Neutrophil (primary cell): ENCODE results near the gene ARHGAP23.

Source experiments
- H3K27ac ChIP-seq: fragments of 200-600 bp; sonication (generic); 2 replicates; pipeline ENCODE4 v1.5.1; 2016; ENCODE audit warnings: mild to moderate bottlenecking, moderate library complexity
- H3K27me3 ChIP-seq: fragments of 200-600 bp; sonication (generic); 2 replicates; pipeline ENCODE4 v1.6.0; 2016; ENCODE audit warnings: mild to moderate bottlenecking
- H3K36me3 ChIP-seq: fragments of 200-600 bp; sonication (generic); 2 replicates; pipeline ENCODE4 v1.5.1; 2017
- H3K4me1 ChIP-seq, 2 experiments: fragments of 200-600 bp in 1 of 2; sonication (generic) in 1 of 2; 1 replicate in 1 of 2; 2 replicates in 1 of 2; pipeline versions ENCODE4 v1.5.1 to v1.6.1; 2013 to 2016; ENCODE audit warnings: low read depth in 1 of 2, low read length in 1 of 2, mild to moderate bottlenecking in 1 of 2, moderate library complexity in 1 of 2; ENCODE audit not compliant: control insufficient read depth in 1 of 2, insufficient read depth in 1 of 2
- H3K4me3 ChIP-seq, 2 experiments: fragments of 200-600 bp in 1 of 2; sonication (generic) in 1 of 2; 1 replicate in 1 of 2; 2 replicates in 1 of 2; pipeline ENCODE4 v1.5.1; 2013 to 2016; ENCODE audit warnings: low read depth in 1 of 2, low read length in 1 of 2, mild to moderate bottlenecking in 1 of 2, moderate library complexity in 1 of 2
- H3K9me3 ChIP-seq: fragments of 200-600 bp; sonication (generic); 2 replicates; pipeline ENCODE4 v1.5.1; 2016
- TF ChIP-seq, protein P1 (sequence below): fragments of 200-600 bp; sonication (generic); IDR thresholded peaks from 2 replicates; pipeline ENCODE4 v1.5.1; 2016; ENCODE audit warnings: antibody characterized with exemption

The ARHGAP23 gene

DNA sequence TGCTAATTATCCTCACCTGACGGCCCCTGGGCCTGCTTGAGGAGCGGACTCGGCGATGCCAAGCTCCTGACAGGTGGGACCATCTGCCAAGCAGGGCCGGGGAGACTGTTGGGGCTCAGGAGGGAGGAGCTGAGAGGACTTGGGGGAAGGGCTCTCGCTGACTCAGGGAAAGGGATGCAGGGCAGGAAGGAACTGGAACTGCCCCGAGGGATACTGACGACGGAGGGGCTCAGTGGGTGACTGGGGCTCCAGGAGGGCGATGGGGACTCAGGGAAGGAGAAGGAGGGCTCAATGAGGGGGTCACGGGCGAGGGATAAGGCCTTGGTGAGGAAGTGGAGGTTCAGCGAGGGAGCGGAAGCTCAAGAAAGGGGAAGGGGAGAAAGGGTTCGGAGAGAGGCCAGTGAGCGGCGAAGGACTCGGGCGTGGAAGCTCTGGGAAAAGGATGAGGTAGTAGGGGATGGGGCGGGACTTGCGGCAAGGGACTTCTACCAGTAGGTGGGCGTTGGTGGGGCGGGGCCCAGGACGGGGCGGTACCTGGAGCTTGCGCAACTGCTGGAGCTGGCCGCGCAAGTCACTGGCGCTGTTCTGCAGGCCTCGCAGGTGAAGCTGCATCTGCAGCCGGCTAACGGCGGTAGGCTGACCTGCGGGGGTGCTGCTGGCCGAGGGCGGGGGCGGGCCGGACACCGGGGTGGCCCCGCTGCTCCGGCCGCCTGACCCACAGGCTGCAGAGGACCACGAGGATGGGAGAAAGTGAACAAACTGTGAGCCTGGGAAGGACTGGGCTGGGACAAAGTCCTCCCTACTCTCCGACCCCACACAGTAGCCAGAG, 131.0 kb downstream of the ARHGAP23 start:
- H3K27me3 ChIP-seq, result peaks cover 85% of the 10 kb centered on the region
- H3K9me3 ChIP-seq, result no peaks in the 10 kb centered on the region
- H3K27ac ChIP-seq, result peak overlapping the region; percentile 58
- peak overlapping the region; percentile 41 to 67 for H3K4me3 ChIP-seq
- peaks cover 29 to 39% of the 10 kb centered on the region in 2 experiments for H3K4me1 ChIP-seq
- H3K36me3 ChIP-seq, result no peaks in the 10 kb centered on the region
- TF ChIP-seq, protein P1, sequence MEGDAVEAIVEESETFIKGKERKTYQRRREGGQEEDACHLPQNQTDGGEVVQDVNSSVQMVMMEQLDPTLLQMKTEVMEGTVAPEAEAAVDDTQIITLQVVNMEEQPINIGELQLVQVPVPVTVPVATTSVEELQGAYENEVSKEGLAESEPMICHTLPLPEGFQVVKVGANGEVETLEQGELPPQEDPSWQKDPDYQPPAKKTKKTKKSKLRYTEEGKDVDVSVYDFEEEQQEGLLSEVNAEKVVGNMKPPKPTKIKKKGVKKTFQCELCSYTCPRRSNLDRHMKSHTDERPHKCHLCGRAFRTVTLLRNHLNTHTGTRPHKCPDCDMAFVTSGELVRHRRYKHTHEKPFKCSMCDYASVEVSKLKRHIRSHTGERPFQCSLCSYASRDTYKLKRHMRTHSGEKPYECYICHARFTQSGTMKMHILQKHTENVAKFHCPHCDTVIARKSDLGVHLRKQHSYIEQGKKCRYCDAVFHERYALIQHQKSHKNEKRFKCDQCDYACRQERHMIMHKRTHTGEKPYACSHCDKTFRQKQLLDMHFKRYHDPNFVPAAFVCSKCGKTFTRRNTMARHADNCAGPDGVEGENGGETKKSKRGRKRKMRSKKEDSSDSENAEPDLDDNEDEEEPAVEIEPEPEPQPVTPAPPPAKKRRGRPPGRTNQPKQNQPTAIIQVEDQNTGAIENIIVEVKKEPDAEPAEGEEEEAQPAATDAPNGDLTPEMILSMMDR, result no peak

DNA sequence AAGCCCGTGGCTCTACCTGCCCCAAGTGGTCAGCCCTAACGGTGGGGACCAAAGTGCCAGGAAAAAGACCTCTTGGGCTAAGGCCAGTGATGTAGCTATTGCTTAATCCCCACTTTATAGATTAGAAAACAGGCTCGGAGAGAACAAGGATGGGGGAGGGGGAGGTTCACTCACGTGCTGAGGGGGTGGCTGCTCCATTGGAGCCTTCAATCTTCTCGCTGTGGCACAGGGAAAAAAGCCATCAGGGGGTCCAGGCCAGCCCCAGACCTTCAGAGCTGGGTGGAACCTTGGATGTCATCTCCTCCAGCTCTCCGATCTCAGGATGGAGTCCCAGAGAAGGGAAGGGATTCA, 131.6 kb downstream of the ARHGAP23 start:
- H3K9me3 ChIP-seq, result no peaks in the 10 kb centered on the region
- TF ChIP-seq, protein P1, result no peak
- H3K27me3 ChIP-seq, result peaks cover 85% of the 10 kb centered on the region
- peak overlapping the region; percentile 41 to 67 for H3K4me3 ChIP-seq
- H3K27ac ChIP-seq, result peak overlapping the region; percentile 58
- H3K36me3 ChIP-seq, result no peaks in the 10 kb centered on the region
- H3K4me1 ChIP-seq, result peaks cover 29 to 39% of the 10 kb centered on the region in 2 experiments

DNA sequence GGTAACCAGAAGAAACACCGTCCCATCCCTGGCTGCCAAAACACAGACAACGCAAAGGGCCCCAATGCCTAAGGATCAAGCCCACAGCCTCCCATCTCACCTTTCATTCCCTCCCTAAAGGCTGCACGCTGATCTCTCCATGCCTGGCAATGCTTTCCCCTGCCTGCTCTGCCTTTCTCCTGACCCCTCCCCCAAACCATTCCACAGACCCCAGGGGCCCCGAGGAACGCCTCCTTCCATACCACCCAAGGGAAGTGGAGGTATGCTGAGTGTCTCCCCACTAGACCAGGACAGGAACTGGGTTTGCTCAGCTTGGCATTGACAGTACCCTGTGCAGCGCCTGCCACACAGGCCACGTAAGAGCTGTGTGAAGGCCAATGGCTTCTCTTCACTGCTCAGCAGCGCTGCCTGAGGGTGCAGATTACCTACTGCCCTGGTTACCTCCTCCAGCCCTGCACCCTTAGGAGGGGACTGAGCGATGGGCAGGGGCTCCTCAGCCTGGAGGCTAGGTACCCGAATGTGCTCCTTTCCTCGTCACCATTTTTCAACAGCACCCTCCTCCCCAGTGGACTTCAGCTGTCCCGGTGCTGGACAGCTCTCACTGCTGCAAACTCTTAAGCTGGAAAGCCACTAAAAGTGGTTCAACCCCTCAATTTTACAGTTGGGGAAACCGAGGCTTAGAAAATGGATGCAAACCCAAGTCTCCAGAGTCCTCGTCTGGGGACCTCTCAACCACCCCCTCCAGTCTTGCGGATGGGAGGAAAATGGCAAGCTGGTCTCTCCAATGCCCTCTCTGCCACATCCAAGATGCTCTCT, 132.4 kb downstream of the ARHGAP23 start:
- no peaks in the 10 kb centered on the region for H3K9me3 ChIP-seq
- TF ChIP-seq, protein P1, result no peak
- H3K36me3 ChIP-seq, result no peaks in the 10 kb centered on the region
- no peak overlapping the region for H3K4me3 ChIP-seq
- H3K4me1 ChIP-seq, result peaks cover 29 to 39% of the 10 kb centered on the region in 2 experiments
- no peak overlapping the region for H3K27ac ChIP-seq
- H3K27me3 ChIP-seq, result peaks cover 90% of the 10 kb centered on the region

DNA sequence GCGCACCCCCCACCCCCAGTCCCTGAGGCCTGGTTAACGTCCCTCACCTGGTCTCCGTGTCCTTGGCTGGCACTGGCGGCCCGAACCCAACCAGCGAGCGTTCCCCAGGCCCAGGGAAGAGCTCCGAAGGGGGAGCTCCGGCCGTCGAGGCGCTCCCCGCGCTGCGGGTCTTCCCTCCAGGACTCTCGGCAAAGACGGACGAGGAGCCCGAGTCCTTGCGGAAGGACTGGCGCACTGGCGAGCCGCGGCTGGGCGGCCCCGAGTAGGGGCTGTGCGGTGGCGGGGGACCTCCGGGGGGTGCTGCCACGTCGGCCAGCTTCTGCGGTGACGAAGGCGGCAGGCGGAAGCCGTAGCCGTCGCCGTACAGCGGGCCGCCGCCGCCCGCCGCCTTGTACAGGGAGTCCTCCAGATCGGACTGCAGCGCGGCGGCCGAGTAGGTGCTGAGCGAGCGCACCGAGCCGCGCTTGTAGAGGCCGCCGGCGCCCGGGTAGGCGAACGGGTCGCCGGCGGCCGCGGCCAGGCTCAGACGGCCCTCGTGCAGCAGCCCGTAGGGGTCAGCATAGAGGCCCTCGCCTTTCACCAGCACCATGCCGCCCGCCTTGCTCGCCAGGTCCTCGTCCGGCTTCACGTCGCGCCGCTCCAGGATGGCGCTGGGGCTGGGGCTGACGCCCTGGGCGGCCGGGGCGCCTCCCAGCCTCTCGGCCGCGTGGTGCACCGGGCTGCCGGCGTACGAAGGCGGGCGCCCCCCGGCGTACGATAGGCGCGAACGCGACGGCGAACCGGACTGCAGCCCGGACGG, 133.4 kb downstream of the ARHGAP23 start:
- TF ChIP-seq, protein P1, result no peak
- H3K36me3 ChIP-seq, result no peaks in the 10 kb centered on the region
- H3K27me3 ChIP-seq, result peaks cover 99% of the 10 kb centered on the region
- H3K27ac ChIP-seq, result no peak overlapping the region
- H3K9me3 ChIP-seq, result no peaks in the 10 kb centered on the region
- peaks cover 29 to 39% of the 10 kb centered on the region in 2 experiments for H3K4me1 ChIP-seq
- H3K4me3 ChIP-seq, result no peak overlapping the region
